GM12801 (cell line): Measurements from ENCODE around the gene ADCY7.

Source experiments
- CTCF ChIP-seq: IDR thresholded peaks from one replicate; pipeline ENCODE4 v1.5.1; 2011; ENCODE audit warnings: control low read depth; ENCODE audit not compliant: insufficient read length; ENCODE audit errors: extremely low read depth

ADCY7 gene

GRCh38 chr16:50311891-50312501 lies 45.6 kb downstream of the ADCY7 start:
- no peak for TF ChIP-seq CTCF

DNA sequence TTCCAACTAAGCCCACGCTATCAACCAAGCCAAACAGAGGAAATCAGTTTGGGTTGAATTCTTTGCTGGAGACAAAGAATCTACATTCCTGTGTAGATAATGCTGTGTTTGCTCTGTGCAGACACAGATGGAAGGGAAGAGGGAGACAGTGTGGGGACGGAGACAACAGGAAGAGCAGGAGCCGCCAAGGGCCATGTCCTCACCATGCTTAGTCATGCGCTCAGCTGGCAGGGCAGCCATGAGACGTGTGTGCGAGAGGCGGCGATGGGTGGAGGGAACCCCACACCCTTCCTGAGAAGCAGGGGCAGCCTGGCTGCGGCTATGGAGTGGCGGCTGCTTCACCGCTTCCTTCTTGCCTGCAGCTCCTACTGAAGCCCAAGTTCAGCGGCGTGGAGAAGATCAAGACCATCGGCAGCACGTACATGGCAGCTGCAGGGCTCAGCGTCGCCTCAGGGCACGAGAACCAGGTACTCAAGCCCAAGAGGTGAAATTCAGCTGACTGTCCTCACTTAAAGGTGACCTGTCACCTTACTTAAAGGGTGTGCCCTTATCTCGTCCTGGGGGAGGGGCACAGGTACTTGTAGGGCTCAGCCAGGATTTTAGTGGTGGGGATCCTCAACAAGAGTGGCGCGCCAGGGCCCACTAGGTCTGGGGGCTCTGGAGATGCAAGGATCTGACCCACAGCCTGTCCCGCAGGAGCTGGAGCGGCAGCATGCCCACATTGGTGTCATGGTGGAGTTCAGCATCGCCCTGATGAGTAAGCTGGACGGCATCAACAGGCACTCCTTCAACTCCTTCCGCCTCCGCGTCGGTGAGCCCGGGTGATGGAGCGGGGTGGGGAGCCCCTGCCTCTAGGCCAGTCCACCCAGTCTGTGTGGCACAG lies 47.5 kb downstream of the ADCY7 start:
- no peak for TF ChIP-seq CTCF

DNA sequence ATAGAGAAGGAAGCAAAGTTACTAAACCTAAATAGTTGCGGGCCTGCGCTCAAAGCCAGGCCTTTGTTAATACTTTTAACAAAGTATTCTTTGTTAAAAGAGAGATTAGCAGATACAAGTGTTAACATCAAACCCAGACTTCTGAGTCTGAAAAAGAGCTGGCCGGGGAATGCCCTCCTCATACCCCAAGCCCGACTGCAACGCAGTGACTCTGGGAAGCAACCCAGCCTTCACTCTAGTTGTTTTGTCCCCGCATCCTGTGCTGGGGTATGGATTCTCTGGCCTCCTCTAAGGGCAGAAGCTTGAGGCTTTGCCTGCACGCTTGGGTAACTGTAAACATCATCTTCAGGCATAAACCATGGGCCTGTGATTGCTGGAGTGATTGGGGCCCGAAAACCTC lies 48.3 kb downstream of the ADCY7 start:
- TF ChIP-seq CTCF: no peak

- TF ChIP-seq CTCF: no peak
These were observed 49.1 kb downstream of the ADCY7 start for GRCh38 chr16:50315346-50315997.

DNA sequence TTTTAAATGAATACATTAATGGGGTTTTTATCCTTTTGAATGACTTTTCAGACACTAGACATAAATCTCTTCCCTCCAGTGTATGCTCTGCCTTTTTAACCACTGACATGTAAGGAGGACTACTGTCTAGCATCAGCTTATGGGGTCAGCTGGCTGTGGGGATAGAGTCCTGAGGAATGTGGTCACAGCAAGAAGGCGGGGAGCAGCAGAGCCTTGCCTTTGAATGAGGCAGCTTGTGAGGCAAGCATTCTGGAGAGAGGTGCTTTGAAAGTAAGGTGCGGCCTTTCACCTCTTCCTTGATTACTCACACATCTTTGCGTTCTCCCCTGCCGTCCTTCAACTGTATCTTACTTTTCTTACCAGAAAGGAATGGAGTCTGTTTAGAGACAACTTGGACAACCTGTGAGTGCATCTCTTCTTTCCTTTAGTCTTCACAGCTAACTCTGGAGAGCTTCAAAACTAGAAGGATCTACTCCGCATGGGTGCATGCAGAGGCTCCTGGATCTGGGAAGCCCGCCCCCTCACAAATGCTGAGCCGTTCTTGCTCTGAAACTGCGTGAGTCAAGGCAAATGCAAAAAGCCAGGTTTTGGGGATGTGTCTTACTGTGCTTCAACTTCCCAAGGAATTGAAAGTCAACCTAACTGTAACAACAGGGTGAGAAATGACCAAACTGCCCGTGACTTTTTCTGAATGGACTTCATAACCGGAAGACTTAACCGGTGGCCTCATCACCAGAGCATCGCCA lies 49.9 kb downstream of the ADCY7 start:
- no peak for TF ChIP-seq CTCF

- TF ChIP-seq CTCF: no peak
These were observed 50.7 kb downstream of the ADCY7 start for GRCh38 chr16:50316848-50317630.
